WTC11 (cell line): ENCODE results near the gene PITPNC1.

Experiments used
- ATF3 ChIP-seq: sonication (generic); formaldehyde crosslinking; conservative IDR thresholded peaks from 2 replicates; pipeline ENCODE4 v1.8.1; 2022; ENCODE audit warnings: mild to moderate bottlenecking, missing genetic modification reagents
- CREB1 ChIP-seq: sonication (generic); formaldehyde crosslinking; IDR thresholded peaks from 2 replicates; pipeline ENCODE4 v1.8.0; 2023; ENCODE audit warnings: mild to moderate bottlenecking, missing genetic modification reagents
- CTCF ChIP-seq: fragments of 200-600 bp; IDR thresholded peaks from 2 replicates; pipeline ENCODE4 v1.8.0; 2022; ENCODE audit warnings: antibody characterized with exemption
- JUN ChIP-seq: sonication (generic); formaldehyde crosslinking; IDR thresholded peaks from 2 replicates; pipeline ENCODE4 v1.8.0; 2023; ENCODE audit warnings: mild to moderate bottlenecking, missing genetic modification reagents
- KAT7 ChIP-seq: sonication (generic); formaldehyde crosslinking; IDR thresholded peaks from 2 replicates; pipeline ENCODE4 v1.8.1; 2023; ENCODE audit warnings: missing genetic modification reagents, mild to moderate bottlenecking, borderline replicate concordance
- MAX ChIP-seq: sonication (generic); formaldehyde crosslinking; IDR thresholded peaks from 2 replicates; pipeline ENCODE4 v1.8.0; 2022; ENCODE audit warnings: mild to moderate bottlenecking, missing genetic modification reagents
- NFE2L1 ChIP-seq: sonication (generic); formaldehyde crosslinking; IDR thresholded peaks from 2 replicates; pipeline ENCODE4 v1.8.1; 2023; ENCODE audit warnings: missing genetic modification reagents
- ZNF121 ChIP-seq: sonication (generic); formaldehyde crosslinking; IDR thresholded peaks from 2 replicates; pipeline ENCODE4 v1.8.0; 2023; ENCODE audit warnings: missing genetic modification reagents
- ZNF263 ChIP-seq: sonication (generic); formaldehyde crosslinking; IDR thresholded peaks from 2 replicates; pipeline ENCODE4 v1.8.1; 2022; ENCODE audit warnings: low read depth, mild to moderate bottlenecking, moderate library complexity, missing genetic modification reagents
- ZNF396 ChIP-seq: fragments of 250-450 bp; sonication (Bioruptor Pico); IDR thresholded peaks from 2 replicates; pipeline ENCODE4 v1.8.0; 2021; ENCODE audit warnings: mild to moderate bottlenecking, moderate library complexity, borderline replicate concordance
- ZNF425 ChIP-seq: fragments of 250-450 bp; sonication (Bioruptor Pico); conservative IDR thresholded peaks from 2 replicates; pipeline ENCODE4 v1.9.0; 2021; ENCODE audit warnings: mild to moderate bottlenecking
- ZSCAN18 ChIP-seq: fragments of 250-450 bp; sonication (Bioruptor Pico); IDR thresholded peaks from 2 replicates; pipeline ENCODE4 v2.1.2; 2022; ENCODE audit warnings: mild to moderate bottlenecking, moderate library complexity

- TF ChIP-seq CTCF = no peak
- TF ChIP-seq ZNF425 = no peak
- TF ChIP-seq CREB1 = no peak
- no peak for TF ChIP-seq ZNF396 (CRISPR knock-in tag)
- no peak for TF ChIP-seq ZSCAN18 (CRISPR knock-in tag)
- TF ChIP-seq ZNF121 (CRISPR knock-in tag) = peak; percentile 51; the same call in 1 of the 2 replicates
- TF ChIP-seq KAT7 (CRISPR knock-in tag) = no peak
- no peak for TF ChIP-seq NFE2L1 (CRISPR knock-in tag)
- no peak for TF ChIP-seq ZNF263
- no peak for TF ChIP-seq ATF3 (CRISPR knock-in tag)
- TF ChIP-seq JUN = no peak
- no peak for TF ChIP-seq MAX (CRISPR knock-in tag)
Observed at GRCh38 chr17:67364847-67365737, 12.0 kb upstream of the PITPNC1 start.
